Raji (cell line): ENCODE results near the gene INSR.

Source experiments
- POLR2A ChIP-seq: IDR thresholded peaks from 2 replicates; pipeline ENCODE4 v1.6.1; 2011; ENCODE audit warnings: low read depth, low read length, control low read depth; ENCODE audit not compliant: insufficient read depth

The INSR gene

GRCh38 chr19:7307590-7308218 is 13.5 kb upstream of the INSR start:
- TF ChIP-seq POLR2A = no peak

GRCh38 chr19:7304200-7304599 is 10.0 kb upstream of the INSR start:
- no peak for TF ChIP-seq POLR2A

- TF ChIP-seq POLR2A = no peak
Observed at GRCh38 chr19:7303470-7303869, 9.3 kb upstream of the INSR start.

GRCh38 chr19:7301525-7301924 is 7.3 kb upstream of the INSR start:
- TF ChIP-seq POLR2A = no peak

GRCh38 chr19:7297742-7298141 is 3.5 kb upstream of the INSR start:
- no peak for TF ChIP-seq POLR2A

- no peak for TF ChIP-seq POLR2A
Observed at GRCh38 chr19:7295912-7296536, 1.8 kb upstream of the INSR start.

- 0 out of 2 replicates have a peak, but pooled peaks have one; percentile 36 for TF ChIP-seq POLR2A
Observed at GRCh38 chr19:7294558-7295212, 471 bp upstream of the INSR start.

- no peak for TF ChIP-seq POLR2A
Observed at GRCh38 chr19:7292950-7293761, 1.1 kb downstream of the INSR start.

GRCh38 chr19:7292352-7292949 is 1.8 kb downstream of the INSR start:
- TF ChIP-seq POLR2A = no peak

GRCh38 chr19:7288977-7289376 is 5.2 kb downstream of the INSR start:
- no peak for TF ChIP-seq POLR2A

GRCh38 chr19:7288131-7288530 is 6.1 kb downstream of the INSR start:
- TF ChIP-seq POLR2A = no peak

GRCh38 chr19:7287722-7288121 is 6.5 kb downstream of the INSR start:
- TF ChIP-seq POLR2A = no peak

GRCh38 chr19:7280940-7281666 is 13.1 kb downstream of the INSR start:
- no peak for TF ChIP-seq POLR2A

- no peak for TF ChIP-seq POLR2A
Observed at GRCh38 chr19:7272856-7273578, 21.2 kb downstream of the INSR start.

- TF ChIP-seq POLR2A = no peak
Observed at GRCh38 chr19:7268705-7269098, 25.5 kb downstream of the INSR start.
